Peyer's patch (tissue), 4 donors: ENCODE measurements around the gene GLRA3. TPM values are rescaled to one million over a fixed set of nuclear protein-coding genes. Genes with fewer than 3 reads are reported as not detected.

Experiments used
- DNase-seq, 3 donors: peaks; one replicate each; pipeline ENCODE4 v3.0.0-alpha.2; 2017 to 2019
- H3K27ac ChIP-seq, 4 donors: fragments of 200-600 bp; sonication (generic); one replicate each; pipeline ENCODE4 v1.5.1; 2016 to 2019
- H3K27me3 ChIP-seq, 2 donors: fragments of 200-600 bp; sonication (generic); one replicate each; pipeline ENCODE4 v1.5.1; 2019
- H3K36me3 ChIP-seq, 3 donors: fragments of 200-600 bp; sonication (generic); one replicate each; pipeline ENCODE4 v1.5.1; 2016 to 2019
- H3K4me1 ChIP-seq, 4 donors: fragments of 200-600 bp; sonication (generic); one replicate each; pipeline ENCODE4 v1.5.1; 2016 to 2019
- H3K4me3 ChIP-seq, 4 donors: fragments of 200-600 bp; sonication (generic); 1 replicate in 3 of 4; 2 replicates in 1 of 4; pipeline ENCODE4 v1.5.1; 2016 to 2019; ENCODE audit warnings: mild to moderate bottlenecking in 1 of 4
- H3K9me3 ChIP-seq, 4 donors: fragments of 200-600 bp; sonication (generic); one replicate each; pipeline ENCODE4 v1.5.1; 2016 to 2019; ENCODE audit warnings: mild to moderate bottlenecking in 1 of 4
- POLR2A ChIP-seq, 2 donors: fragments of 450-650 bp; IDR thresholded peaks; one replicate each; pipeline ENCODE4 v1.5.1; 2017; ENCODE audit warnings: antibody characterized with exemption in 2 of 2, mild to moderate bottlenecking in 2 of 2, moderate library complexity in 2 of 2
- total RNA-seq, 4 donors: library from RNA; depleted of rRNA; stranded (reverse); fragments of >200 nt; gene quantifications; one replicate each; pipeline ENCODE4 v1.1.0, GENCODE V29; 2016
- TF ChIP-seq, protein P1 (sequence below), 6 experiments: fragments of 450-650 bp in 4 of 6; fragments of 200-600 bp in 2 of 6; sonication (generic) in 1 of 6; IDR thresholded peaks; one replicate each; pipeline ENCODE4 v1.5.1; 2017 to 2019; ENCODE audit warnings: antibody characterized with exemption in 6 of 6, mild to moderate bottlenecking in 3 of 6, moderate library complexity in 1 of 6

GLRA3 gene
- total RNA-seq, 4 donors from 2014 or later = 1.7 TPM; not detected in 3

GRCh38 chr4:174657472-174657871 is 171.6 kb downstream of the GLRA3 start:
- no peak overlapping the region for H3K4me3 ChIP-seq
- no peak for TF ChIP-seq POLR2A (IDR thresholded peaks at IDR 0.05)
- TF ChIP-seq, protein P1, sequence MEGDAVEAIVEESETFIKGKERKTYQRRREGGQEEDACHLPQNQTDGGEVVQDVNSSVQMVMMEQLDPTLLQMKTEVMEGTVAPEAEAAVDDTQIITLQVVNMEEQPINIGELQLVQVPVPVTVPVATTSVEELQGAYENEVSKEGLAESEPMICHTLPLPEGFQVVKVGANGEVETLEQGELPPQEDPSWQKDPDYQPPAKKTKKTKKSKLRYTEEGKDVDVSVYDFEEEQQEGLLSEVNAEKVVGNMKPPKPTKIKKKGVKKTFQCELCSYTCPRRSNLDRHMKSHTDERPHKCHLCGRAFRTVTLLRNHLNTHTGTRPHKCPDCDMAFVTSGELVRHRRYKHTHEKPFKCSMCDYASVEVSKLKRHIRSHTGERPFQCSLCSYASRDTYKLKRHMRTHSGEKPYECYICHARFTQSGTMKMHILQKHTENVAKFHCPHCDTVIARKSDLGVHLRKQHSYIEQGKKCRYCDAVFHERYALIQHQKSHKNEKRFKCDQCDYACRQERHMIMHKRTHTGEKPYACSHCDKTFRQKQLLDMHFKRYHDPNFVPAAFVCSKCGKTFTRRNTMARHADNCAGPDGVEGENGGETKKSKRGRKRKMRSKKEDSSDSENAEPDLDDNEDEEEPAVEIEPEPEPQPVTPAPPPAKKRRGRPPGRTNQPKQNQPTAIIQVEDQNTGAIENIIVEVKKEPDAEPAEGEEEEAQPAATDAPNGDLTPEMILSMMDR (IDR thresholded peaks at IDR 0.05) = no peak

DNA sequence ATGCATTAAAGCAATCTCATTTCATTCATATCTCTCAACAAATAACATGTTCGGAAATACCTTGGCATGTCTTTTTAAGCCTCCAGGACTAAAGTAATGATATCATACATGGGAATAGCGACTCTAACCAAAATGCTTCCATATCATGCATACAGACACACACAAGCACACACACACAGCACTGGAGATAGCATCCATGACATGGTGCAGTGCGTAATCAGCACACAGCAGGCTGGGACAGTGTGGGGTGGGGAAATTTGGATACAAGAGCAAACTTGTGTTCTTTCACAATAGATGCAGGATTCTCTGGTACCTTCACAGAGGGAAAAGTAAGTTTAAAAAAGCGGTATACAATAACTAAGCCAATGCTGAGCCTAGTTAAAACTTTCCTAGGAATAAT is 174.4 kb downstream of the GLRA3 start:
- Histone ChIP-seq H3K9me3 (no peaks in the 10 kb centered on the region), H3K4me3 (no peak overlapping the region), H3K36me3 (no peaks in the 10 kb centered on the region), H3K27me3 (no peaks in the 10 kb centered on the region), H3K4me1 (no peaks in the 10 kb centered on the region), H3K27ac (no peak overlapping the region)
- DNase-seq = no peak
- TF ChIP-seq, protein P1 (IDR thresholded peaks at IDR 0.05) = no peak
- TF ChIP-seq POLR2A (IDR thresholded peaks at IDR 0.05) = no peak

More at GRCh38 chr4:174657472-174657871, 171.6 kb downstream of the GLRA3 start:
- Histone ChIP-seq H3K36me3 (no peaks in the 10 kb centered on the region), H3K27me3 (no peaks in the 10 kb centered on the region), H3K9me3 (no peaks in the 10 kb centered on the region), H3K27ac (no peak overlapping the region), H3K4me1 (no peaks in the 10 kb centered on the region)
- no peak for DNase-seq

DNA sequence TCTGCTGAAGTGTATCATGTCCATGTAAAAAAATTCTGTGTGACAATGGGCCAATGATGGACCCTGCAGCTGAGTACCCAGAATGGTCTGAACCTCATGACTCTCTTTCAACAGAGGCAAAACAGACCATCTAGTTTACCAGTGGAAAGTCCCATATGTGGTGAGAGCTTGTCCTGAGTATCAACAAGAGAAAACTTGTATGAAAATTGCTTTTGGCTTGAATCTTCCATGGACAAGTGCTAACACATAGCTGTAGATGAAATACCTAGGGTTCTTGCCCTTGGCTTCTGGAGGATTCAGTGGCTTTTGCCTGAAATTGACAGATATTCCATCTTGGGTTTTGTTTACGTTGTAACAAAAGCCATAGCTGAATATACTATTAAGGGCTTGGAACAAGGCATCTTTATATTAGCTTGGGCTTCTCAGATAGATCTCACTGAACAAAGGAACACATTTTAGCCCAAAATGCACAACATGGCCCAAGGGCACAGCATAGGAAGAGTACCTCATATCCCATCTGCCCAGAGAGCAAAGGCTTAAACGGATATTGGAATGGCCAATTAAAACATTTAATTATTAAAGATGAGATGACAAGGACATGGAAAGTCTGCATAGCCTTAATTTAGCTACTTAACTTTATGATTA is 178.2 kb downstream of the GLRA3 start:
- DNase-seq = no peak
- Histone ChIP-seq H3K27ac (no peak overlapping the region), H3K36me3 (no peaks in the 10 kb centered on the region), H3K9me3 (no peaks in the 10 kb centered on the region), H3K4me1 (no peaks in the 10 kb centered on the region), H3K4me3 (no peak overlapping the region), H3K27me3 (no peaks in the 10 kb centered on the region)
- TF ChIP-seq, protein P1 (IDR thresholded peaks at IDR 0.05) = no peak
- no peak for TF ChIP-seq POLR2A (IDR thresholded peaks at IDR 0.05)

DNA sequence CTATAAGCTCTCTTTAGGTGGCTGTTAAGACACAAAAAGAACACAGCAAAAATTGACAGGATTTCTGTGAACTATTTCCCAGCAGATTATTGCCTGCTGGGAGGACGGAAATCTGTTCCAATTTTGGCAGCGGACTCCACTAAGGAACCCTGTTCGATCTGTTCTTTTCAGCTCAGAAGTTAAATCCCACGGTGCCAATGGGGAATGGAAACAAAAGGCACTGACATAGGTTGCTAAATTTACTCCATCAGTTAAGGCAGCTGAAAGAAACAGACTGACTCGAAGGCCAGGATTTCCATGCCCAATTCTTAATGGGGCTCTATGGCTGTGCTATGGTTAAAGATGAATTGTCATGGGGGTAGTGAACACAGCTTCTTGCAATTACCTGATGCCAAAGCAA is 180.2 kb downstream of the GLRA3 start:
- no peak overlapping the region for H3K27ac ChIP-seq
- H3K4me1 ChIP-seq = no peaks in the 10 kb centered on the region
- DNase-seq = no peak
- no peak overlapping the region for H3K4me3 ChIP-seq
- H3K9me3 ChIP-seq = no peaks in the 10 kb centered on the region
- H3K36me3 ChIP-seq = no peaks in the 10 kb centered on the region
- TF ChIP-seq, protein P1 (IDR thresholded peaks at IDR 0.05) = no peak
- TF ChIP-seq POLR2A (IDR thresholded peaks at IDR 0.05) = no peak
- no peaks in the 10 kb centered on the region for H3K27me3 ChIP-seq

- Histone ChIP-seq H3K4me3 (no peak overlapping the region), H3K27me3 (no peaks in the 10 kb centered on the region), H3K27ac (no peak overlapping the region), H3K4me1 (no peaks in the 10 kb centered on the region), H3K9me3 (no peaks in the 10 kb centered on the region), H3K36me3 (no peaks in the 10 kb centered on the region)
- TF ChIP-seq, protein P1 (IDR thresholded peaks at IDR 0.05) = no peak
- no peak for TF ChIP-seq POLR2A (IDR thresholded peaks at IDR 0.05)
- no peak for DNase-seq
These were observed 182.7 kb downstream of the GLRA3 start for GRCh38 chr4:174646326-174646725.

DNA sequence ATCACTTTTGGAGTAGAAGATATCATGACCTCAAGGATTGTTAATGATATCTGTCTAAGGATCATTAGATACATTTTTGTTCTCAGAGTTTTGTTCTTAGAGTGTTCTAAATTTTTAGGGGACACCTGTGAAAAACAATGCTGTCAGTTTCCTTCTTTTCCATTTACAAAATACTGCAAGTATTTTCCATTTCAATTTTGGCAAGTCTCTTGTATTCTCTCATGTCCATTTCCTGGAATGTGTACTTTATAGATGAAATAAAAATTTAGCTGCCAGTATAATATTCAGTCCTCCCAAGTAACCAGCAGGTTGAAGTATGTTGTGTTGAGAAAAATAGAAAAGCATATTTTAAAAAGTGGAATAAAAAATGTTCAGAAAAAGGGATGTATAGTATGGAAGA is 188.9 kb downstream of the GLRA3 start:
- no peak for DNase-seq
- TF ChIP-seq, protein P1 (IDR thresholded peaks at IDR 0.05) = no peak
- TF ChIP-seq POLR2A (IDR thresholded peaks at IDR 0.05) = no peak
- H3K36me3 ChIP-seq = no peaks in the 10 kb centered on the region

More for the DNA sequence above, 188.9 kb downstream of the GLRA3 start:
- H3K27me3 ChIP-seq = no peaks in the 10 kb centered on the region
- no peak overlapping the region for H3K4me3 ChIP-seq
- H3K27ac ChIP-seq = no peak overlapping the region
- H3K9me3 ChIP-seq = no peaks in the 10 kb centered on the region
- no peaks in the 10 kb centered on the region for H3K4me1 ChIP-seq
